ENCODE results near the gene OR5K3.

Gene OR5K3

GRCh38 chr3:98404010-98404409, 13.5 kb downstream of the OR5K3 start:
- TF ChIP-seq CTCF (IDR thresholded peaks at IDR 0.05; ENCODE audit: borderline replicate concordance, control extremely low read depth, extremely low read depth, insufficient read depth, missing control alignments), result no peak
- no peak for DNase-seq (ENCODE audit: low spot score)
- in situ Hi-C loops (cut with MboI; ENCODE audit: low sequenced_read_pairs, unreplicated experiment), result no loop called here

GRCh38 chr3:98406034-98406433, 15.6 kb downstream of the OR5K3 start:
- no peak for DNase-seq (ENCODE audit: low spot score)
- in situ Hi-C loops (cut with MboI; ENCODE audit: low sequenced_read_pairs, unreplicated experiment), result no loop called here
- no peak for TF ChIP-seq CTCF (IDR thresholded peaks at IDR 0.05; ENCODE audit: borderline replicate concordance, control extremely low read depth, extremely low read depth, insufficient read depth, missing control alignments)

- DNase-seq (ENCODE audit: low spot score), result no peak
- in situ Hi-C loops (cut with MboI; ENCODE audit: low sequenced_read_pairs, unreplicated experiment), result no loop called here
- TF ChIP-seq CTCF (IDR thresholded peaks at IDR 0.05; ENCODE audit: borderline replicate concordance, control extremely low read depth, extremely low read depth, insufficient read depth, missing control alignments), result no peak
Measured at GRCh38 chr3:98432575-98432974, 42.1 kb downstream of the OR5K3 start.

- TF ChIP-seq CTCF (IDR thresholded peaks at IDR 0.05; ENCODE audit: borderline replicate concordance, control extremely low read depth, extremely low read depth, insufficient read depth, missing control alignments), result no peak
- in situ Hi-C loops (cut with MboI; ENCODE audit: low sequenced_read_pairs, unreplicated experiment), result no loop called here
- no peak for DNase-seq (ENCODE audit: low spot score)
Measured at GRCh38 chr3:98433764-98434163, 43.3 kb downstream of the OR5K3 start.

GRCh38 chr3:98434412-98434811, 43.9 kb downstream of the OR5K3 start:
- in situ Hi-C loops (cut with MboI; ENCODE audit: low sequenced_read_pairs, unreplicated experiment), result no loop called here
- no peak for DNase-seq (ENCODE audit: low spot score)

GRCh38 chr3:98440283-98440682, 49.8 kb downstream of the OR5K3 start:
- in situ Hi-C loops (cut with MboI; ENCODE audit: low sequenced_read_pairs, unreplicated experiment), result no loop called here
- TF ChIP-seq CTCF (IDR thresholded peaks at IDR 0.05; ENCODE audit: borderline replicate concordance, control extremely low read depth, extremely low read depth, insufficient read depth, missing control alignments), result no peak

More at GRCh38 chr3:98434412-98434811, 43.9 kb downstream of the OR5K3 start:
- no peak for TF ChIP-seq CTCF (IDR thresholded peaks at IDR 0.05; ENCODE audit: borderline replicate concordance, control extremely low read depth, extremely low read depth, insufficient read depth, missing control alignments)

More at GRCh38 chr3:98440283-98440682, 49.8 kb downstream of the OR5K3 start:
- DNase-seq (ENCODE audit: low spot score), result no peak
